ENCODE data around the gene CPED1.
"Not testable (repeated sequence)": the region's sequence is repeated elsewhere in the genome, so short reads cannot be mapped to it uniquely, and the experiment has no call there.

Gene CPED1

GRCh38 chr7:121181357-121181756 is 192.8 kb downstream of the CPED1 start:
- Histone ChIP-seq H3K9me3 (ENCODE audit: insufficient read depth, low read depth, low read length) (no peaks in the 10 kb centered on the region), H3K4me3 (ENCODE audit: low read length) (no peak overlapping the region), H3K36me3 (ENCODE audit: insufficient read depth, low read length) (no peaks in the 10 kb centered on the region), H3K4me1 (ENCODE audit: insufficient read depth, low read length) (no peaks in the 10 kb centered on the region), H3K27me3 (ENCODE audit: insufficient read depth, low read length) (no peaks in the 10 kb centered on the region), H3K27ac (ENCODE audit: low read depth, low read length) (no peak overlapping the region), H3K9ac (ENCODE audit: low read depth, low read length) (no peak overlapping the region)
- WGBS = no CpG with 5 or more reads among the region's 1 CpG

- no peak overlapping the region for H3K9ac ChIP-seq (ENCODE audit: low read depth, low read length)
These were observed 193.8 kb downstream of the CPED1 start for GRCh38 chr7:121182281-121182680.

GRCh38 chr7:121182902-121183301 is 194.4 kb downstream of the CPED1 start:
- Histone ChIP-seq H3K9me3 (ENCODE audit: insufficient read depth, low read depth, low read length) (no peaks in the 10 kb centered on the region), H3K27ac (ENCODE audit: low read depth, low read length) (no peak overlapping the region), H3K36me3 (ENCODE audit: insufficient read depth, low read length) (no peaks in the 10 kb centered on the region), H3K4me3 (ENCODE audit: low read length) (no peak overlapping the region), H3K4me1 (ENCODE audit: insufficient read depth, low read length) (no peaks in the 10 kb centered on the region), H3K27me3 (ENCODE audit: insufficient read depth, low read length) (no peaks in the 10 kb centered on the region), H3K9ac (ENCODE audit: low read depth, low read length) (no peak overlapping the region)

More at GRCh38 chr7:121182281-121182680, 193.8 kb downstream of the CPED1 start:
- H3K27ac ChIP-seq (ENCODE audit: low read depth, low read length) = no peak overlapping the region
- no peaks in the 10 kb centered on the region for H3K4me1 ChIP-seq (ENCODE audit: insufficient read depth, low read length)
- H3K4me3 ChIP-seq (ENCODE audit: low read length) = no peak overlapping the region
- no peaks in the 10 kb centered on the region for H3K9me3 ChIP-seq (ENCODE audit: insufficient read depth, low read depth, low read length)
- H3K36me3 ChIP-seq (ENCODE audit: insufficient read depth, low read length) = no peaks in the 10 kb centered on the region
- H3K27me3 ChIP-seq (ENCODE audit: insufficient read depth, low read length) = no peaks in the 10 kb centered on the region

- H3K36me3 ChIP-seq (ENCODE audit: insufficient read depth, low read length); H3K27me3 ChIP-seq (ENCODE audit: insufficient read depth, low read length); H3K9ac ChIP-seq (ENCODE audit: low read depth, low read length); H3K4me3 ChIP-seq (ENCODE audit: low read length); H3K27ac ChIP-seq (ENCODE audit: low read depth, low read length); H3K4me1 ChIP-seq (ENCODE audit: insufficient read depth, low read length); H3K9me3 ChIP-seq (ENCODE audit: insufficient read depth, low read depth, low read length): not testable (repeated sequence)
- 95% methylated on average over 4 of the region's 4 CpGs for WGBS
These were observed 195.4 kb downstream of the CPED1 start for GRCh38 chr7:121183883-121184282.

- no peaks in the 10 kb centered on the region for H3K27me3 ChIP-seq (ENCODE audit: insufficient read depth, low read length)
- H3K36me3 ChIP-seq (ENCODE audit: insufficient read depth, low read length) = no peaks in the 10 kb centered on the region
- 100% methylated on average over 1 of the region's 1 CpG for WGBS
- H3K27ac ChIP-seq (ENCODE audit: low read depth, low read length) = no peak overlapping the region
- no peaks in the 10 kb centered on the region for H3K9me3 ChIP-seq (ENCODE audit: insufficient read depth, low read depth, low read length)
- no peaks in the 10 kb centered on the region for H3K4me1 ChIP-seq (ENCODE audit: insufficient read depth, low read length)
- H3K9ac ChIP-seq (ENCODE audit: low read depth, low read length) = no peak overlapping the region
- no peak overlapping the region for H3K4me3 ChIP-seq (ENCODE audit: low read length)
These were observed 198.2 kb downstream of the CPED1 start for GRCh38 chr7:121186746-121187145.

- no peaks in the 10 kb centered on the region for H3K4me1 ChIP-seq (ENCODE audit: insufficient read depth, low read length)
- no peaks in the 10 kb centered on the region for H3K27me3 ChIP-seq (ENCODE audit: insufficient read depth, low read length)
- no peak overlapping the region for H3K9ac ChIP-seq (ENCODE audit: low read depth, low read length)
- no peak overlapping the region for H3K4me3 ChIP-seq (ENCODE audit: low read length)
- WGBS = 97% methylated on average over 3 of the region's 3 CpGs
- H3K36me3 ChIP-seq (ENCODE audit: insufficient read depth, low read length) = no peaks in the 10 kb centered on the region
- H3K9me3 ChIP-seq (ENCODE audit: insufficient read depth, low read depth, low read length) = no peaks in the 10 kb centered on the region
- H3K27ac ChIP-seq (ENCODE audit: low read depth, low read length) = no peak overlapping the region
These were observed 198.7 kb downstream of the CPED1 start for GRCh38 chr7:121187222-121187621.

GRCh38 chr7:121187676-121188075 is 199.2 kb downstream of the CPED1 start:
- no peak overlapping the region for H3K9ac ChIP-seq (ENCODE audit: low read depth, low read length)
- no peak overlapping the region for H3K27ac ChIP-seq (ENCODE audit: low read depth, low read length)
- H3K36me3 ChIP-seq (ENCODE audit: insufficient read depth, low read length) = no peaks in the 10 kb centered on the region
- no peaks in the 10 kb centered on the region for H3K4me1 ChIP-seq (ENCODE audit: insufficient read depth, low read length)
- no peaks in the 10 kb centered on the region for H3K27me3 ChIP-seq (ENCODE audit: insufficient read depth, low read length)
- H3K9me3 ChIP-seq (ENCODE audit: insufficient read depth, low read depth, low read length) = no peaks in the 10 kb centered on the region
- H3K4me3 ChIP-seq (ENCODE audit: low read length) = no peak overlapping the region

GRCh38 chr7:121192834-121193233 is 204.3 kb downstream of the CPED1 start:
- Histone ChIP-seq H3K4me3 (ENCODE audit: low read length) (no peak overlapping the region), H3K27ac (ENCODE audit: low read depth, low read length) (no peak overlapping the region), H3K27me3 (ENCODE audit: insufficient read depth, low read length) (no peaks in the 10 kb centered on the region), H3K9me3 (ENCODE audit: insufficient read depth, low read depth, low read length) (no peaks in the 10 kb centered on the region), H3K36me3 (ENCODE audit: insufficient read depth, low read length) (no peaks in the 10 kb centered on the region), H3K4me1 (ENCODE audit: insufficient read depth, low read length) (no peaks in the 10 kb centered on the region), H3K9ac (ENCODE audit: low read depth, low read length) (no peak overlapping the region)
- WGBS = 95% methylated on average over 3 of the region's 3 CpGs

GRCh38 chr7:121195010-121195409 is 206.5 kb downstream of the CPED1 start:
- Histone ChIP-seq H3K4me3 (ENCODE audit: low read length) (no peak overlapping the region), H3K9ac (ENCODE audit: low read depth, low read length) (no peak overlapping the region), H3K36me3 (ENCODE audit: insufficient read depth, low read length) (no peaks in the 10 kb centered on the region), H3K9me3 (ENCODE audit: insufficient read depth, low read depth, low read length) (no peaks in the 10 kb centered on the region), H3K27me3 (ENCODE audit: insufficient read depth, low read length) (no peaks in the 10 kb centered on the region), H3K27ac (ENCODE audit: low read depth, low read length) (no peak overlapping the region), H3K4me1 (ENCODE audit: insufficient read depth, low read length) (no peaks in the 10 kb centered on the region)

- Histone ChIP-seq H3K4me1 (ENCODE audit: insufficient read depth, low read length) (no peaks in the 10 kb centered on the region), H3K9ac (ENCODE audit: low read depth, low read length) (no peak overlapping the region), H3K9me3 (ENCODE audit: insufficient read depth, low read depth, low read length) (no peaks in the 10 kb centered on the region), H3K27ac (ENCODE audit: low read depth, low read length) (no peak overlapping the region), H3K4me3 (ENCODE audit: low read length) (no peak overlapping the region), H3K36me3 (ENCODE audit: insufficient read depth, low read length) (no peaks in the 10 kb centered on the region), H3K27me3 (ENCODE audit: insufficient read depth, low read length) (no peaks in the 10 kb centered on the region)
- WGBS = 92% methylated on average over 3 of the region's 3 CpGs
These were observed 207.4 kb downstream of the CPED1 start for GRCh38 chr7:121195874-121196273.

GRCh38 chr7:121196286-121196685 is 207.8 kb downstream of the CPED1 start:
- no peaks in the 10 kb centered on the region for H3K27me3 ChIP-seq (ENCODE audit: insufficient read depth, low read length)
- no peak overlapping the region for H3K4me3 ChIP-seq (ENCODE audit: low read length)
- H3K27ac ChIP-seq (ENCODE audit: low read depth, low read length) = no peak overlapping the region
- no peaks in the 10 kb centered on the region for H3K4me1 ChIP-seq (ENCODE audit: insufficient read depth, low read length)
- no peaks in the 10 kb centered on the region for H3K36me3 ChIP-seq (ENCODE audit: insufficient read depth, low read length)
- H3K9ac ChIP-seq (ENCODE audit: low read depth, low read length) = no peak overlapping the region
- H3K9me3 ChIP-seq (ENCODE audit: insufficient read depth, low read depth, low read length) = no peaks in the 10 kb centered on the region

GRCh38 chr7:121197455-121197854 is 208.9 kb downstream of the CPED1 start:
- no peak overlapping the region for H3K9ac ChIP-seq (ENCODE audit: low read depth, low read length)
- 92% methylated on average over 3 of the region's 3 CpGs for WGBS
- H3K27me3 ChIP-seq (ENCODE audit: insufficient read depth, low read length) = no peaks in the 10 kb centered on the region
- no peaks in the 10 kb centered on the region for H3K9me3 ChIP-seq (ENCODE audit: insufficient read depth, low read depth, low read length)
- no peaks in the 10 kb centered on the region for H3K36me3 ChIP-seq (ENCODE audit: insufficient read depth, low read length)
- H3K4me1 ChIP-seq (ENCODE audit: insufficient read depth, low read length) = no peaks in the 10 kb centered on the region
- H3K27ac ChIP-seq (ENCODE audit: low read depth, low read length) = no peak overlapping the region
- no peak overlapping the region for H3K4me3 ChIP-seq (ENCODE audit: low read length)
